GM18511 (cell line): ENCODE measurements around the gene NFIB.
A peak's percentile ranks its signal among the peaks of the same experiment; 100 is the strongest.

Source experiments
- ATAC-seq: cut with Tn5 transposase; IDR thresholded peaks from one replicate; pipeline ENCODE4 v1.9.1; 2021; ENCODE audit warnings: mild to moderate bottlenecking, moderate library complexity; ENCODE audit not compliant: unreplicated experiment

The NFIB gene

GRCh38 chr9:14158916-14159315, 155.0 kb downstream of the NFIB start:
- ATAC-seq = no peak

- no peak for ATAC-seq
Observed at GRCh38 chr9:14158136-14158813, 155.7 kb downstream of the NFIB start.

- ATAC-seq = no peak
Observed at GRCh38 chr9:14157191-14157590, 156.8 kb downstream of the NFIB start.

- ATAC-seq = peak; percentile 96
Observed at GRCh38 chr9:14156046-14156445, 157.9 kb downstream of the NFIB start.

- ATAC-seq = no peak
Observed at GRCh38 chr9:14155237-14155636, 158.7 kb downstream of the NFIB start.

GRCh38 chr9:14153310-14153720, 160.6 kb downstream of the NFIB start:
- no peak for ATAC-seq

GRCh38 chr9:14151451-14151850, 162.5 kb downstream of the NFIB start:
- ATAC-seq = no peak

GRCh38 chr9:14148501-14149103, 165.3 kb downstream of the NFIB start:
- no peak for ATAC-seq

- no peak for ATAC-seq
Observed at GRCh38 chr9:14147738-14148137, 166.2 kb downstream of the NFIB start.

GRCh38 chr9:14146201-14146874, 167.6 kb downstream of the NFIB start:
- no peak for ATAC-seq

- no peak for ATAC-seq
Observed at GRCh38 chr9:14144215-14144614, 169.7 kb downstream of the NFIB start.

- no peak for ATAC-seq
Observed at GRCh38 chr9:14141699-14142098, 172.2 kb downstream of the NFIB start.

GRCh38 chr9:14140096-14140697, 173.7 kb downstream of the NFIB start:
- ATAC-seq = no peak

- no peak for ATAC-seq
Observed at GRCh38 chr9:14139287-14139686, 174.7 kb downstream of the NFIB start.

GRCh38 chr9:14136646-14137370, 177.1 kb downstream of the NFIB start:
- ATAC-seq = no peak

GRCh38 chr9:14136047-14136635, 177.8 kb downstream of the NFIB start:
- ATAC-seq = no peak

- no peak for ATAC-seq
Observed at GRCh38 chr9:14135421-14135820, 178.5 kb downstream of the NFIB start.

GRCh38 chr9:14133394-14133793, 180.5 kb downstream of the NFIB start:
- no peak for ATAC-seq

- no peak for ATAC-seq
Observed at GRCh38 chr9:14132775-14133174, 181.2 kb downstream of the NFIB start.

GRCh38 chr9:14131356-14132088, 182.4 kb downstream of the NFIB start:
- no peak for ATAC-seq
